Measurements from ENCODE around the gene FAM13A.

FAM13A gene

GRCh38 chr4:88732714-88733368, 324.1 kb downstream of the FAM13A start:
- Histone ChIP-seq H3K27me3 (ENCODE audit: insufficient read depth, poor library complexity, severe bottlenecking) (no peaks in the 10 kb centered on the region), H3K4me3 (replicated peaks; ENCODE audit: insufficient read depth, low read length) (no peak overlapping the region), H3K27ac (replicated peaks) (no peak overlapping the region)
- no peak for TF ChIP-seq CTCF (IDR thresholded peaks at IDR 0.05; ENCODE audit: insufficient read depth, low read length)
- no peak for TF ChIP-seq POLR2AphosphoS5 (IDR thresholded peaks at IDR 0.05; ENCODE audit: low read depth)
- TF ChIP-seq GABPA (IDR thresholded peaks at IDR 0.05; ENCODE audit: low read depth): no peak
- TF ChIP-seq SPI1 (IDR thresholded peaks at IDR 0.05; ENCODE audit: borderline replicate concordance, low read depth): no peak
- no peak for TF ChIP-seq REST (IDR thresholded peaks at IDR 0.05; ENCODE audit: insufficient replicate concordance, low read depth)
- no peak for DNase-seq (ENCODE audit: low read depth in 1 of 2, low spot score in 1 of 2)

- Histone ChIP-seq H3K27me3 (ENCODE audit: insufficient read depth, poor library complexity, severe bottlenecking) (no peaks in the 10 kb centered on the region), H3K27ac (replicated peaks) (no peak overlapping the region)
- TF ChIP-seq SPI1 (IDR thresholded peaks at IDR 0.05; ENCODE audit: borderline replicate concordance, low read depth): no peak
- no peak for TF ChIP-seq POLR2AphosphoS5 (IDR thresholded peaks at IDR 0.05; ENCODE audit: low read depth)
- TF ChIP-seq GABPA (IDR thresholded peaks at IDR 0.05; ENCODE audit: low read depth): no peak
- TF ChIP-seq CTCF (IDR thresholded peaks at IDR 0.05; ENCODE audit: insufficient read depth, low read length): no peak
- TF ChIP-seq REST (IDR thresholded peaks at IDR 0.05; ENCODE audit: insufficient replicate concordance, low read depth): no peak
Observed at GRCh38 chr4:88731381-88731780, 325.6 kb downstream of the FAM13A start.

GRCh38 chr4:88730811-88731210, 326.2 kb downstream of the FAM13A start:
- Histone ChIP-seq H3K27me3 (ENCODE audit: insufficient read depth, poor library complexity, severe bottlenecking) (no peaks in the 10 kb centered on the region), H3K27ac (replicated peaks) (no peak overlapping the region), H3K4me3 (replicated peaks; ENCODE audit: insufficient read depth, low read length) (no peak overlapping the region)
- TF ChIP-seq CTCF (IDR thresholded peaks at IDR 0.05; ENCODE audit: insufficient read depth, low read length) (no peak), REST (IDR thresholded peaks at IDR 0.05; ENCODE audit: insufficient replicate concordance, low read depth) (no peak), POLR2AphosphoS5 (IDR thresholded peaks at IDR 0.05; ENCODE audit: low read depth) (no peak), GABPA (IDR thresholded peaks at IDR 0.05; ENCODE audit: low read depth) (no peak), SPI1 (IDR thresholded peaks at IDR 0.05; ENCODE audit: borderline replicate concordance, low read depth) (no peak)
- DNase-seq (ENCODE audit: low read depth in 1 of 2, low spot score in 1 of 2): no peak

More at GRCh38 chr4:88731381-88731780, 325.6 kb downstream of the FAM13A start:
- no peak overlapping the region for H3K4me3 ChIP-seq (replicated peaks; ENCODE audit: insufficient read depth, low read length)
- DNase-seq (ENCODE audit: low read depth in 1 of 2, low spot score in 1 of 2): no peak

All from HL-60 (cell line).